HG02798 (cell line): ENCODE data around the gene LAPTM5.

Source experiments
- ATAC-seq: cut with Tn5 transposase; IDR thresholded peaks from one replicate; pipeline ENCODE4 v1.9.1; 2021; ENCODE audit warnings: mild to moderate bottlenecking; ENCODE audit not compliant: unreplicated experiment, poor library complexity

LAPTM5 gene

DNA sequence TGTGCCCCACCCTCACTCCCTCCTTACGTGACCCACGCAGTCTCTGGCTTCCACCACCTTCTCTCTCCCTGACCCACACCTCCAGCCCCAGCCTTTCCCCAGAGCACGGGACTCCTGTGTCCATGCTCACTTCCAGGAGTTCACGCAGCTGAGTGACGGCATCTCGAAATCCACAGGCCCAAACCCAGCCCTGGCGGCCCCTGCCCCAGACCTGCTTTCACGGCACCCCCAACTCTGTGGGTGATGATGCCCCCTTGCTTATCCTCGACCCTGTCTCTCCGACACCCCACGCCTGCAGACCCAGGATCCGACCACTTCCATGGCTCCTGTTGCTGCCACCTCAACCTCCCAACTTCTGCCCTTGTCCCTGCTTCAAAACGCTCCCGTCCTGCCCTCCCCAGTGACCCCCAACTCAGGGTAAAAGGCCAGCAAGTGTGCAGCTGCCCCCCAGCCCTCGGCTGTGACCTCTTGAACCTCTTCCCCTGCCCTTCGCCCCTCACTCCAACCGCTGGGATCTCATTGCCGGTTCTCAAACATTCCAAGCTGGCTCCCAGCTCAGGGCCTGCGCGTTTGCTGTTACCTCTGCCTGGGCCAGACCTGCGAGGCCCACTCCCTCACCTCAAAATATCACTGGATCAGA is 30.4 kb upstream of the LAPTM5 start:
- no peak for ATAC-seq

DNA sequence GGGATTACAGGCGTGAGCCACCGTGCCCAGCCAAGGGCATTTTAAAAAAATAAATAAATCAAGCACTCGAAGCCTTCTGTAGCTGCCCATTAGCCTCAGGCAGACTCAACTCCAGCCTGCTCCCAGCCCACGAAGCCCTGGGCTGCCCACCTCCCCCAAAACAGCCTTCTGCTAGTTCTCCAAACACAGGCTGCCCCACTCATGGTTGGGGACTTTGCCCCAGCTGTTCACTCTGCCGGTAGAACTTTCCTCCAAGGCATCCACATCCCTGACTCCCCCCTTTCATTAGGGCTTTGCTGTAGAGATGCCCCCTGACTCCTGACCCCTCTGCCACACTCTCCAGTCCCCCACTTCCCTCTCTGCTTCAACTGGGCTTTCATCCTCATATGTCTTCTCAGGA is 29.7 kb upstream of the LAPTM5 start:
- ATAC-seq: no peak

DNA sequence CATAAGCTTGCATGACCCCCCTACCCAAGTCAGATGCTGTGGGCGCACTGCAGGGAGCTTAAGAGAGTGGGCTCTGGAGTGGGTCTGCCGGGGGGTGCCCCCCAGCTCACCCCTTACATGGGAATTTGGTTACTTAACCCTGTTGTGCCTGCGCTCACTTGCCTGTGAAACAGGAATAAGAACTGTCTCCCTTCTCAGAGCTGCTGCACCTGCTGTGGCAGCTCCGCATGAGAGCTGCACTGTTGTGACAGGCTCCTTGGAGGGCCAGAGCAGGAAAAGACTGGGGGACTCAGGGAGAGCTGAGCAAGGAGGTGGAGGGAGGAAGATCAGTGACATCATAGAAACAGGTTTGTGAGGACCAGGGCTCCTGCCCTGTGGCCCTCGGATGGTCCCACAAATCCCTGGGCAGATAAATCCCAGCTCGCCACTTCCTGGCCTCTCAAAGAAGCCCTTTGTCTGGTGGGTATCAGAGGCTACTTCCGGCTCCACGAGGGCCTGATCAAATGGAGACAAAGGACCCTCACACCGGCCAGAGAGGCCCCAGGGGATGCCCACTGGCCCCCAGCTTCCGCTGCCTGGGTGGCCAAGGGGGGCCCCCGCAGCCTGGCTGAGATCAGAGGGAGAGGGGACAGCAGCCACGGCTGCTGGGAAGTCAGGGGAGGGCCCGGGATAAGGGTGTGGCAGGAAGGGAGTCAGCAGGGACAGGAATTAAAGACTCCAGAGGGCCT is 28.9 kb upstream of the LAPTM5 start:
- ATAC-seq: no peak

DNA sequence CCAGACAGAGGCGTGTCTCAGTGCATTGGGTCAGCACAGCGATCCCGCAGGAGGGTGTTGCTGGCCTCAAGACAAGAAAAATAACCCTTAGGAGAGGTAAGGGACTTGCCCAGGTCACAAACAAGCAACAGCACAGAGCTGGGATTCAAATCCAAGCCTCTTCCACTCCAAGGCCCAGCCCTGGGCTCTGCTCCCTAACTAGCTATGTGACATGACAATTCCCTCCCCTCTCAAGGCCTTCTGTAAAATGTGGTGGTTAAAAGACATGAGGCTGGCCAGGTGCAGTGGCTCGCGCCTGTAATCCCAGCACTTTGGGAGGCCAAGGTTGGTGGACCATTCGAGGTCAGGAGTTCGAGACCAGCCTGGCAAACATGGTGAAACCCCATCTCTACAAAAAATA is 28.1 kb upstream of the LAPTM5 start:
- no peak for ATAC-seq

DNA sequence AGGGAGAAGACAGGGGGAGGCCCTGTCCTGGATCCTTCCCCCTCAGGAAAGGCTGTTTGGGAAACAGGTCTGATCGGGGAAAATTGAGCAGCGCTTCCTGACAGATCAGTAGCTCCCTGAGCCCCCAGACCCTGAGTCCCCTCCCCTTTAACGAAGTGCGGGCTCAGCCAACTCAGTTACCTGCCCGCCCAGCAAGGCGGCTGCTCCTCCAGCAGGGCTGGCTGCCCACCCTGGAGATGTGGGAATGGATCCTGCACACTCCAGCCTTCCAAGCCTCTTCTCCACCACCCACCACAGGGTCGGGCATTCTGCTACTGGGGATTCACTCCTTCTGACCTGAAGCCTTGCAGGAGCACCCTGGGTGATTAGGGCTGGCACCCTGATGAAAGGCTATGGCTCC is 27.6 kb upstream of the LAPTM5 start:
- no peak for ATAC-seq

DNA sequence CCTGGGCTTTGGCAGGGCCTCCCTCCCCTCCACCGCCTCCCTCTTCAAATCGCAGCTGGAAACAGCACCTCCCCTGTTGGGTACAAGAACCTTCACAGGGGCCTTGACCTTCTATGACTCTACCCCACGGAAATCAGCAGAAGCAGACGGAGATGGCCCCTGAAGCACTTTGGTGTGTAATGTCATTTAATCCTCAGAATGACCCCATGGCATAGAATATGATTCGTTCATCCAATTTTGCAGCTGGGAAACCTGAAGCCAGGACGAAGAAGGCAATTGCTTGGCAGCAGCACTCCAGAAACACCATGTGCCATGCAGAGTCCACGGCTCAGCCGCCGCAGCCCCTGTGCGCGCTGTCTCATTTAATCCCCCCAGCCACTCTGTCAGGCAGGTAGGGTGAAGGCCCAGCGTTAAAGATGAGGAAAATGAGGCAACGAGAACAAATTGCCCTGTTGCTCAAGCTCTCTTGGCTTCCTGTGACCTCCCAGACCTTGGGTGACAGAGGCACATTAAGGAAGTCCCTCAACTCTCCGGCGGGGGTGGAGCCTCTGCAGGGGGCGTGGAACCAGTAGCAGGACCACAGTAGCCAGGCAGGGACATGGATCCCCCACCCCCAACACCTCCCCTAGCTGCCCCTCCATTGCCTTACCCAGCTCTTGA is 25.8 kb upstream of the LAPTM5 start:
- ATAC-seq: no peak

DNA sequence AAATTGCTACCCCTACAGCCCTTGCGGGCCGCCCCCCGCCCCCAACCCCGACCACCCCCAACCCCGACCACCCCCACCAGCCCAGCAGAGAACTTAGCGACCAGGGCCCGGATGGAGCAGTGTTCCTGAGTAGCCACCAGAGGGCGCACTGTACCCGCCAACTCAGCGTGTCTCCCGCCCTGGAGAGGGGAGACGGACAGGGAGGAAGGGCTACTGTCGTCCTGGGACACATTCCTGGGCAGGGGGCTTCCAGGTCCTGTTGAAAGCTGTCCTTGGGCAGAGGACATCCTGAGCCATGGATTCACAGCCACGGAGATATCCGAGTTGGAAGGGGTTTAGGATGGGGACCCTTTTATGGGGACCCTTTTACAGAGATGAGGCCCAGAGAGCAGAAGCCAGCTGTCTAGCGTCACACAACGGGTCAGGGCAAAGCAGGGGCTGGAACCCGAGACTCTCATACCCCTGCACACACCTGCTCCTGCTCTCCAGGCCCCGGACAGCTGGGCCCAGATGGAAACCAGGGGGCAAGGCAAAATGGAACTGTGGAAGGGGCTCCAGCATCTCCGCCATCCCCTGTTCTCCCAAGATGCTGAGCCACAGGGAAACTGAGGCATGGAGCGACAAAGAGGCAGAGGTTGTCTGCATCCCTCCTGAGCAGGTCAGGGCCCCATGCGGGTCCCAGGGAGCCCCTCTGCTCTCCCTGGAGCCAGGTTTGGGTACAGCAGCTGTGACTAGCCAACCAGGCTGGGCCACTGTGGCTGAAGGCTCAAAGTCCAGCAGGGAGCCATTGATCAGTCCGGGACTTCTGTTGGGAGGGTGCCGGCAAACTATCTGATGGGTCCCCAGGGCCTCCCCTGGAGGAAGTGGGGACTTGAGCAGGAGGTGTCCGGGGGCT is 25.0 kb upstream of the LAPTM5 start:
- peak; percentile 65 for ATAC-seq

DNA sequence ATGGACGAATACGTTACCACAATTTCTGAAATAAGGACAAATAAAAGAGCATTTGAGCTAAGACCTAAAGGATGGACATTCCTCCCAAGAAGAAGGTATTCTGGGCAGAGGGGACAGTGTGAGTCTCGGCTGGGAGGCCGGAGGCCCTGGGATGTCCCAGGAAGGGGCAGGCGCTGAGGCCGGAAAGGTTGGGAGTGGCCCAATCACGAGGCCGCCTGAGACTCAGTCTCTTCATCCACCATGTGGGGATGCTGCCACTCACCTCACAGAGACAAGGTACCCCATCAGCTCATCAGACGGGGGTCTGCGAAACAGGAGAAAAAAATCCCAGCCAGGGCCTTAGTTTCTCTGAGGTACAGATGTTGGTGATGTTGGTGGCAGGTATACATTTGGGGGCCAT is 24.3 kb upstream of the LAPTM5 start:
- ATAC-seq: no peak

DNA sequence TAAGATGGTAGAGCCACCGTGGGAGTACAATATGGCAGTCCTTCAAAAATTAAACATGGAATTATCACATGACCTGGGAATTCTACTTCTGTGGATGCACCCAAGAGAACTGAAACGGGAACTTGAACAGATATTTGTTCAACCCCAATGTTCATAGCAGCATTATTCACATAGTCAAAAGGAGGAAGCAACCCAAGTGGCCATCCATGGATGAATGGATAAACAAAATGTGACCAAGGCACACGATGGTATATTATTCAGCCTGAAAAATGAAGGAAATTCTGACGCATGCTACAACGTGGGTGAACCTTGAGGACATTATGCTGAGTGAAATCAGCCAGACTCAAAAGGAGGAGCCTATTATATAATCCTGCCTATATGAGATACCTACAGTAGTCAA is 22.8 kb upstream of the LAPTM5 start:
- no peak for ATAC-seq

DNA sequence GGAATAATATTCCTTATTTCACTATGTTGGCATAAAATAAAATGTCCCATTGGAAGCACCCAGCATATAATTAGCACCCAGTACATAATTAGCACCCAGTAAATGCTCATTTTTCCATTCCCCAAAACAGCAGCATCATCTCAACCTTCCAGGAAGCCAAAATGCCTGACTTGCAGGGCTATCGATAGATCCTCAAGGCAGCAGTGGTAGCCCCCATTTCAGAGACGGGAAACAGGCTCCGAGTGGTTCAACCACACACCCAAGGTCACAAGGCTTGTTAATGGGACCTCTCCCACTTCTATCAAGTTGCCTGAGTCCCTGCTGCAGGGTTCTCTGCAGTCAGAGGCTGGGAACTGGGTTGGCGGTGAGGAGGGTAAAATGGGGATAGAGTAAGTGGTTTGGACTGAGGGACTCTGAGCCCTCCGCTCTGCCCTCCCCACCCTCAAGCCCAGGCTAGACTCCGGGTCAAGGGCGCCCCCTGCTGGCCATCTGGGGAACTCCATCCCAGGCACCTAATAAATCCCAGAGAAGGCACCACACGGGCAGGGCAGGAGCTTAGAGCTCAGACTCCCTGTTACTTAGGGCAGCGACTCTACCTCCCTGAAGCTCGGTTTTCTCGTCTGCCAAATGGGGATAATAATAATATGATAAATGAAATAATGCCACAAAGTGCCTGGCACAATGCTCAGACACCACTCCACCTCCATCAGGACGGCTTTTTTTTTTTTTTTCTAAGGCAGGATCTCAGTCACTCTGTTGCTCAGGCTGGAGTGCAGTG is 21.9 kb upstream of the LAPTM5 start:
- ATAC-seq: peak; percentile 68

DNA sequence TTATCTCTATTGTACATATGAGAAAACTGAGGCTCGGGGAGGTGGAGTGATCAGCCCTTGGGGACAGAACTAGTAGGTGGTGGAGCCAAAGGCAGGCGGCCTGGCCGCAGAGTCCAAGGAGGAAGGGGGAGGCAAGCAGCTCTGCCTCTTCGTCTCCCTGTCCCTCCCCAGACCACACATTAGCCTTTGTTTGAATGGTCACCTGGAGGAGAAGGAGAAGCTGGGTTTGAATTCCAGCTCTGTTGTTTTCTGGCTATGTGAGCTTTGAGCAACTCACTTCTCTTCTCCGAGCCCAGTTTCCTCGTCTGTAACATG is 21.4 kb upstream of the LAPTM5 start:
- ATAC-seq: no peak

DNA sequence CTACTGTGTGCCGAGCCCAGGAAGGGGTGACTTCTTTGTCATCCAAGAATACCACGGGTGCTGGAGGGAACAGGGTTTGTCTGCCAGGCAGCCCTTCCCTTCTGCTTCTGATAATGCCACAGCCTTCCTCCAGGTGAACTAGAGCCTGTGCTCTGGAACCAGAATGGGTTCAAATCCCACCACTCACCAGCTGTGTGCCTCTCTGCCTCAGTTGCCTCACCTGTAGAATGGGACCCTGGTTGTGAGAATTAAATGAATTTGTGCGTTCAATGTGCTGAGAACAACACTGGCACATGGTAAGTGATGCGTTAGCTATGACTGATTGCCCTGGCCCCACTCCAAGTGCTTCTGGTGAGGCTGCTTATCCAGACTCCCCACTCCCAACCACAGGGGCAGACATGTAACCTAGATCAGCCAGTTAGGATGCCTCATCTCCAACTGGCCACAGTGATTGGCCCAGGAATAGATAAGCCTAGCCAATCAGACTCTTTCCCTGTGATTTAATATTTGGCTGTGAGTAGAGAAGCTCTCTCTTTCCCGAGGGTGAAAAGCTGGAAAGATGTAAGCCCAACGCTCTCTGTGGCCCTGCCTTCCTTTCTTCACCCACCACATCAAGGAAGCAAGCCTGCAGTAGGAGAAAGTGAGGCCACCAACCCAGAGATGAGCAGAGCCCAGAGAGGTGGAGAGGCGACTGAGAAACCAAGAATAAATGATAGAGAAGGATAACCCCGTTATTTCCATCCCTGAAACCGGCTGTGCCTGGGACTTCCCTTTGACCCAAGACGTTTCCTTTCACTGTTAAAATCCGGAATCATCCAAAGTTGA is 20.8 kb upstream of the LAPTM5 start:
- no peak for ATAC-seq

DNA sequence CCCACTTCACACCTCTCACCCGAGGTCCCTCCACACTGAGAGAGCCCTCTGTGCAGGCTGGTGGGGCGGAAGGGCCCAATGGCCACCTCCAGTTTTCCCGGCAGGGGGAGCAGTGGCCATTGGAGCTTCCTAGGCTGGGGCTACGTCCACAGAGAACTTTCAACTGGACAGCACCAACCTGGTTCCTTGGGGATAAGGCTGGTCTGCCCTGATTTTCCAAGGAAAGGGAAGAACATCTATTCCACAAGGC is 20.3 kb upstream of the LAPTM5 start:
- no peak for ATAC-seq

DNA sequence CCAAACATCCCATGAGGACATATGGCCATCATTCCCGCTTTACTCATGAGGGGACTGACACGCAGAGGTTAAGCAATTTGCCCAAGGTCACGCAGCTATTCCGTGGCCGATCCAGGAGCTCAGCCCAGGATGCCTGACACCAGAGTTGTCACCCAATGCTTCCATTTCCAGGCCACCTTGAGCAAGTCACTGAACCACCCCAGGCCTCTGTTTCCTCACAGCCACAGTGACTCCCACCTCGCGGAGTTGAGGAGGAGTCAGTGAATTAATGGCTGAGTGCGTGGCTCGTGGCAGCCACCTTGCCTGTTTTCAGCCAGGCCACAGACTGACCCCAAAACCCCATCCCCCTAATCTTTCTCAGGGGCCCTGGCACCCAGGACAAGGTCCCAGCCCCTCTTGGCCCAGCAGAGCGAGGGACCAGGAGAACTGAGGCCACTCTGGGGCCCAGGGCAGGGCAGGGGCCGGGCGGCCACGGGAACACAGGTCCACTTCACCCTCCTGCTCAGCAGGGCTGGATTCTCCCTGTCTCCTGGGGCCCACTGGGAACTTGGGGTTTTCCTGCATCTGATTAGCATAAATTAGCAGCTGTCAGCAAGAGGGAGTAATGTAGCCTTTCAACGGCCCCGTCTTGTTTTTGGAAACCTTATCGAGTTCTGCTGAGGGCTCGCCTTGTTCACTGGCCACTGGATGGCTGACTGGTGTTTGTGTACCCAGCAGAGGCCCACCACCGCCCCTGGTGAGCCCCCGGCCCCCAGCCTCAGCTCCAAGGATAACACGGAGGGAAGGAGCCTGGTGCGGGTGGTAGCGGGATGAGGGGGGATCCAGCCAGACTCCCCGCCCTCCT is 19.7 kb upstream of the LAPTM5 start:
- no peak for ATAC-seq

DNA sequence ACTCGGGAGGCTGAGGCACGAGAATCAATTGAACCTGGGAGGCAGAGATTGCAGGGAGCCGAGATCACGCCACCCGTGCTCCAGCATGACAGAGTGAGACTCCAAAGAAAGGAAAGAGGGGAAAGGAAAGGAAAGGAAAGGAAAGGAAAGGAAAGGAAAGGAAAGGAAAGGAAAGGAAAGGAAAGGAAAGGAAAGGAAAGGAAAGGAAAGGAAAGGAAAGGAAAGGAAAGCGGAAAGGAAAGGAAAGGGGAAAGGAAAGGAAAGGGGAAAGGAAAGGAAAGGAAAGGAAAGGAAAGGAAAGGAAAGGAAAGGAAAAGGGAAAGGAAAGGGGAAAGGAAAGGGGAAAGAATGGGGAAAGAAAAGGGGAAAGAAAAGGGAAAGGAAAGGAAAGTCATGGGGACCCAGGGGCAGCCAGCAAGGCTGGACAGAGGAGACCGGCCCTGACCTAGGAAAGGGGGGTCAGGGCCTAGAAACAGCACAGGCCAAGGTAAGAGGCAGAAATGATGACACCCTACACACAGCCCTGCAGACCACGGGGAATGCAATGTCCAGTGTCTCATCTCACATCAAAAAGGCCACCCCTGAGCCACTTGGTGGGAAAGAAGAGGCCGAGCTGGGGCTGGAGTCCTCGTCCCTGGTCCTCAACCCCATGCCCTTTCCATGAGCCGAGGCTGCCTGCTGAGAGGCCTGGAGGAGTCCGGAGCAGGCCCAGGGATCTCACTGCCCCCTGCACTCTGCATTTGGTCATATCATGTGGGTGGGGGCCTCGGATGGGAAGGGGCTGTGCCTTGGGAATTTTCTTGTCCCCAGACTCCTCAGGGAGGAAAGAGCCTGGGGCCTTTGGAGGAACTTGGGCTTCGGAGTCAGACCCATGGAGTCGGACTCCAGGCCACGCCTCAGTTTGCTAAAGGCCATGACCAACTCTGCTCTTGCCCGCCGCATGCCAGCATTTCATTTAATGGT is 18.8 kb upstream of the LAPTM5 start:
- no peak for ATAC-seq

DNA sequence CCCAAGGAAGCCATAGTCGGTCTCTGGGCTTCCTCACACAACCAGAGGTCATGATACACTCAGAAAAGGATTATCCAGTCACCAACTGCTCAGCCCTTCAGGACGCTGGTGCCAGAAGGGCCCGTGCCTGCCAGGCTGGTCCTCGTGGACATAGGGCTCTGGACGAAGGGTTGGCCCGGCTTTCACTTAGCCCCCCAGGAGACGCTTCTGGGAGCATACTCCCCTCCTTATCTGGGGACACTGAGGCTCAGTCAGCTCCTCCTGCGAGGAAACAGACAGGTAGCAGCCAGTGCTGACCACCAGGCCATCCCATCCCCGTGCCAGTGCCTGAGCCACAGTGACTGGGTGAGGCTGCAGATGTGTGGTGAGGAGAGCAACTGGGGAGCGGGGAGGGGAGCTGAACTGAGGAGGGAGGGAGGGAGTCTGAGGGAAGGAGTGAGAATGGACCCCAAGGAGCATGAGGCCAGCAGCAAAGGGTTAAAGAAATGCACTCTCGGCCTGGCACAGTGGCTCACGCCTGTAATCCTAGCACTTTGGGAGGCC is 17.9 kb upstream of the LAPTM5 start:
- no peak for ATAC-seq
